KMS-11 (cell line): ENCODE results near the gene AXDND1.

Experiments used
- H2AFZ ChIP-seq: fragments of 200-600 bp; sonication (generic); 2 replicates; pipeline ENCODE4 v1.6.1; 2016; ENCODE audit warnings: antibody characterized with exemption, mixed run types, low read depth
- H3K27ac ChIP-seq: fragments of 200-600 bp; sonication (generic); 2 replicates; pipeline ENCODE4 v1.6.1; 2016; ENCODE audit warnings: mild to moderate bottlenecking, mixed run types
- H3K27me3 ChIP-seq: fragments of 200-600 bp; sonication (generic); 2 replicates; pipeline ENCODE4 v1.6.1; 2017; ENCODE audit warnings: mild to moderate bottlenecking, low read depth, mixed run types, moderate library complexity; ENCODE audit not compliant: insufficient read depth
- H3K36me3 ChIP-seq: fragments of 200-600 bp; sonication (generic); 2 replicates; pipeline ENCODE4 v1.6.1; 2017; ENCODE audit warnings: mild to moderate bottlenecking, mixed run types; ENCODE audit not compliant: insufficient read depth
- H3K4me1 ChIP-seq: fragments of 200-600 bp; sonication (generic); 2 replicates; pipeline ENCODE4 v1.6.1; 2016; ENCODE audit warnings: mild to moderate bottlenecking, low read depth, mixed run types; ENCODE audit not compliant: poor library complexity, severe bottlenecking
- H3K4me2 ChIP-seq: fragments of 200-600 bp; sonication (generic); 2 replicates; pipeline ENCODE4 v1.7.0; 2016; ENCODE audit warnings: mild to moderate bottlenecking, mixed run types
- H3K4me3 ChIP-seq: fragments of 200-600 bp; sonication (generic); IDR thresholded peaks from 2 replicates; pipeline ENCODE4 v1.6.1; 2017; ENCODE audit warnings: low read depth, low read length, mixed read lengths; ENCODE audit not compliant: insufficient read depth
- H3K79me2 ChIP-seq: fragments of 200-600 bp; sonication (generic); 2 replicates; pipeline ENCODE4 v1.6.1; 2016; ENCODE audit warnings: low read depth, mixed run types; ENCODE audit not compliant: insufficient read depth
- H3K9ac ChIP-seq: fragments of 200-600 bp; sonication (generic); 2 replicates; pipeline ENCODE4 v1.6.1; 2016; ENCODE audit warnings: mild to moderate bottlenecking, mixed run types
- H4K20me1 ChIP-seq: fragments of 200-600 bp; sonication (generic); 2 replicates; pipeline ENCODE4 v1.6.1; 2016; ENCODE audit warnings: mild to moderate bottlenecking, mixed run types; ENCODE audit not compliant: insufficient read depth
- TF ChIP-seq, protein P1 (sequence below): fragments of 200-600 bp; sonication (generic); conservative IDR thresholded peaks from 2 replicates; pipeline ENCODE4 v1.6.1; 2017; ENCODE audit warnings: low read depth, mild to moderate bottlenecking, antibody characterized with exemption, low read length, moderate library complexity, mixed read lengths

Gene AXDND1

DNA sequence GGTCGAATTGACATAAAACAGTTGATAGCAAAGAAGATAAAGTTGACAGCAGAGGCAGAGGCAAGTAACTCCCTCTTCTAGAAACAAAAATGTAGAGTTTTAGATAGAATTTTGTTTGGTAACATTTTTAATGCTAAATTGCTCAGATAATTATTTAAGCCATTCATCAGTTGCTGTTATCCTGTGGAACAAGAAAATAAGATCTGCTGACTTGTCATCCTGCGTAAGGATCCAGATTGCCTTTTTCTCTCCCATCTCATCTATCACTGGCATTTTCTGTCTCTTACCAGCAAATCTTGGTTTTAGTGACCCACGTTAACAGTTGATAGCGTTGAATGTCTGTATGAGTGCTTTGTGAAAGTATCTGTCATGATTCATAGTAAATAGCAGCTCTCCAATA, 42.3 kb upstream of the AXDND1 start:
- Histone ChIP-seq H3K27ac (no peak overlapping the region), H3K36me3 (no peaks in the 10 kb centered on the region), H3K4me3 (no peak overlapping the region), H3K27me3 (no peaks in the 10 kb centered on the region), H2AFZ (no peak overlapping the region), H3K4me2 (no peak overlapping the region), H3K4me1 (peaks cover 6% of the 10 kb centered on the region), H3K79me2 (no peaks in the 10 kb centered on the region), H3K9ac (no peak overlapping the region), H4K20me1 (no peaks in the 10 kb centered on the region)
- TF ChIP-seq, protein P1, sequence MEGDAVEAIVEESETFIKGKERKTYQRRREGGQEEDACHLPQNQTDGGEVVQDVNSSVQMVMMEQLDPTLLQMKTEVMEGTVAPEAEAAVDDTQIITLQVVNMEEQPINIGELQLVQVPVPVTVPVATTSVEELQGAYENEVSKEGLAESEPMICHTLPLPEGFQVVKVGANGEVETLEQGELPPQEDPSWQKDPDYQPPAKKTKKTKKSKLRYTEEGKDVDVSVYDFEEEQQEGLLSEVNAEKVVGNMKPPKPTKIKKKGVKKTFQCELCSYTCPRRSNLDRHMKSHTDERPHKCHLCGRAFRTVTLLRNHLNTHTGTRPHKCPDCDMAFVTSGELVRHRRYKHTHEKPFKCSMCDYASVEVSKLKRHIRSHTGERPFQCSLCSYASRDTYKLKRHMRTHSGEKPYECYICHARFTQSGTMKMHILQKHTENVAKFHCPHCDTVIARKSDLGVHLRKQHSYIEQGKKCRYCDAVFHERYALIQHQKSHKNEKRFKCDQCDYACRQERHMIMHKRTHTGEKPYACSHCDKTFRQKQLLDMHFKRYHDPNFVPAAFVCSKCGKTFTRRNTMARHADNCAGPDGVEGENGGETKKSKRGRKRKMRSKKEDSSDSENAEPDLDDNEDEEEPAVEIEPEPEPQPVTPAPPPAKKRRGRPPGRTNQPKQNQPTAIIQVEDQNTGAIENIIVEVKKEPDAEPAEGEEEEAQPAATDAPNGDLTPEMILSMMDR = no peak

DNA sequence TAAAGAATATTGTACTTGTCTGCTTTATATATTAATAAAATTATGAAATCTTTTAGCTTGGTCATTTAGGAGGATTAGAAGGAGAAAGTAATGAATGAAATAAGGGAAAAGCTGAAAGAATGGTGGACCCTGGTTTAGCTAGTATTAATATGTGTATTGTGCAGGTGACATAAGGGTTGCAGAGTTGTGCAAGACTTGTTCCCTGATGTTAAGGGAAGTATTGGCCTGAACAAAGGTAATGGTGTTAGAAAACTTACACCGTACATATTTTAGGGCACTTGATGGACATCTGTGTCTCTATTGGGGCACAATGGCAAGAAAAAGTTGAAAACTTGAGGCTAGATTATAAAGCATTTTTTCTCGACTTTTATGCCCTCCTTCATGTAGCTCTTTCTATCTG, 39.9 kb upstream of the AXDND1 start:
- TF ChIP-seq, protein P1 = no peak
- Histone ChIP-seq H3K4me2 (no peak overlapping the region), H2AFZ (no peak overlapping the region), H3K27ac (no peak overlapping the region), H3K27me3 (no peaks in the 10 kb centered on the region), H3K4me3 (no peak overlapping the region), H3K79me2 (no peaks in the 10 kb centered on the region), H3K4me1 (no peaks in the 10 kb centered on the region), H3K36me3 (no peaks in the 10 kb centered on the region), H3K9ac (no peak overlapping the region), H4K20me1 (no peaks in the 10 kb centered on the region)

GRCh38 chr1:179326746-179327145, 39.0 kb upstream of the AXDND1 start:
- H3K4me2 ChIP-seq = no peak overlapping the region
- no peaks in the 10 kb centered on the region for H3K79me2 ChIP-seq
- no peak overlapping the region for H2AFZ ChIP-seq
- H3K9ac ChIP-seq = no peak overlapping the region
- H3K4me3 ChIP-seq = no peak overlapping the region
- TF ChIP-seq, protein P1 = no peak
- no peaks in the 10 kb centered on the region for H3K36me3 ChIP-seq
- no peaks in the 10 kb centered on the region for H4K20me1 ChIP-seq
- no peaks in the 10 kb centered on the region for H3K27me3 ChIP-seq
- no peak overlapping the region for H3K27ac ChIP-seq
- no peaks in the 10 kb centered on the region for H3K4me1 ChIP-seq

GRCh38 chr1:179327196-179327595, 38.6 kb upstream of the AXDND1 start:
- Histone ChIP-seq H3K79me2 (no peaks in the 10 kb centered on the region), H3K4me3 (no peak overlapping the region), H3K27me3 (no peaks in the 10 kb centered on the region), H3K4me2 (no peak overlapping the region), H3K27ac (no peak overlapping the region), H3K36me3 (no peaks in the 10 kb centered on the region), H4K20me1 (no peaks in the 10 kb centered on the region), H3K4me1 (no peaks in the 10 kb centered on the region), H3K9ac (no peak overlapping the region), H2AFZ (no peak overlapping the region)
- TF ChIP-seq, protein P1 = no peak
